NOMO-1 treated with dmso at 0.1 percent for 144 hours (cell line): ENCODE data around the gene ATG4B.

Experiments used
- DNase-seq: peaks from one replicate; lab custom pipeline; 2025; ENCODE audit not compliant: unreplicated experiment; lab: John Stamatoyannopoulos, UW

Gene ATG4B

DNA sequence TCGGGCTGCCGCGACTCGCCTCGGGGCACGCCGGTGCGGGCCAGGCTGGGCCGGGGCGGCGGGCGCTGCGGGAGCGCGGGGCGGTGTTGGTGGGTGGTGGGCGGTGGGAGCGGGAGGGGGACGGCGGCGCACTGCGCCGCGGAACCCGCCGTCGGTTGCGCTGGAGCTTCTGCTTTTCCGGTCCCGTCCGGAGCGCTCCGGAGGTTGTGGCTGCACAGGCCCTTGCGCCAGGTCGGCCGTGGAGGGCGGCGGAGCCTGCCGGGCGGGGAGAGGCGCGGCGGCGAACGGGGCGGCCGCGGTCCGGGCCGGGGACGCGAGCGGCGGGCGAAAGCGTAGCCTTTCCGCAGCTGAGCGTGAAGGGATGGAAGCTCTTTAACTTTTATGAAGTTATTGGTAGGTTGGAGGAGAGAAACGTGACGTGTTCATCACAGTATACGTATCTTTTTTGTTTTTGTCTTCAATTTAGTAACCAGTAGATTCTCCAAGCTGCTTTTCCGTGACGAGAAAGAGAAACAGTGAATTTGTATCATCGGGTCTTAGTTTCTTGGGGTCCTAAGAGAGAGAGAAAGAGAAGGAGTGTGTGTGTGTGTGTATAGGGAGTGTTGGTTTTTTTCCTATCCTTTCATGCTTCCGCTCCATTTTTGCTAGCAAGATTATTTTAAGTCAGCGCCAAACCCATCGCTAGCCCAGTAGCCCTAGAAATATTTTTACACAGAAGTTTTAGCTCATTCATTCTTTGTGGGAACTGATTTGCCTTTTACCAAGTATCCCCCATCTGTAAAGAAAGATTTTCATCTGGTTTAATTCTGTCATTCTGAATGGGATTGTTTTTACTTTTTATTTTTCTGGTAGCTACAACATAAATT is 535 bp downstream of the ATG4B start:
- no peak for DNase-seq

DNA sequence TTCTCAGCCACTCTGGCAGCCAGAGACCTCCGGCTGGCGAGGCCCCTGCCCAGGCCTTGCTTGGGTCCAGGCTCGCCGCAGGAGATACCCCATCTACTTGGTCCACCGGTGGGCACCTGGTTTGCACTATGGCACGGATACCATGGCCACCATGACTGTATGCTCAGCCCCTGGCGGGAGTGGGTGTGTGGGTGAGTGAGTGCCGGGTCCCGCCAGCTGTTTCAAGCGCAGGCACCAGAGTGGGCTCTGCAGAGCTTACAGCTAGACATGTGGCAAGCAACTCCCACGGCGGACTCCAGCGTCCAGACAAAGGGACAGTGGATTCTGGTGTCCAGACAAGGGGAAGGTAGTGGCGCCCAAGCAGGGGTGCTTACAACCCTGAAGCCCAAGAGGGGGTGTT is 1.4 kb downstream of the ATG4B start:
- DNase-seq: no peak

DNA sequence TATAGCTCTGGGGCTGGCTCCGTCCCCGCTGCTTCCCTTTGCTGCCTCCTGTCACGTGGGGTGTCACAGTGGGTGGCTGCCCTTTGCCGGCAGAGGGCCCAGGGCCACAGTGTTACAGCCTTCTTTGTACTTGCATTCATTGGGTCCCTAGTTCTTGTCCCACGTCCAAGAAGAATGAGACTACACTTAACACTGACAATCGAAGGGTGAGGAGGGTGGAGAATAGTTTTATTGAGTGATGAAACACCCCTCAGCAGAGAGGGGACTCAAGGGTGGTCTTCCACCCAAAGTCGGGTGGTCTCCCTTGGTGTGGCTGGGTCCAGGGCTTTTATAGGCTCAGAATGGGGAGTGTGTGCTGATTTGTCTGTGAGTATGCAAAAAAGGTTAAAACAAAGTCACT is 1.9 kb downstream of the ATG4B start:
- DNase-seq: no peak

DNA sequence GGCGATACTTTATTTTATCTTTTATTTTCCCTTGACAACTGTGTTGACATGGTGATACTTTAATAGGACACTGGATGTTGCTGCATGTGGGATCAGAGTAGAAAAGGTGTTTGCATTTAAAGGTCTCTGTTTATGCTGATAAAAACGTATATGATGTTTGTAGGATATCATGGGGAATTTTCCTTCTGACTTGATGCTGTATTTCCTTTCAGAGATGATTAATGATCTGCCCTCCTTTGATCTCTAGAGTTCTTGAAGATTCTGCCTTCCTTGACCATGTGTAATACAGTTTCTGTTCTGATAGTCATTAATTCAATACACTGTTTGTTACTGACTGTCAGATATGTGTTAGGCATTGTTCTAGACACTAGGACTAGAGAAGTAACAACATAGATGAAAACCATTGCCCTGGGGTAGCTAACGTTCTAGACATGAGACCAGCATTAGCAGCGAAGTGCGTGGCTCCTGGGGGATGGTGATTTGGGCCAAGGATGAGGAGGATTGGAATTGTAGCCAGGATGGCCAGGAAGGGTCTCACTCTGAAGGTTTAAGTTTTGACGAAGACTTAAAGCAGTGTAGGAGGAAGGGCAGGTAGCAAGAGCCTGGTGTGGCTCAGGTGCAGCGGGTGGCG is 2.8 kb downstream of the ATG4B start:
- DNase-seq: no peak

DNA sequence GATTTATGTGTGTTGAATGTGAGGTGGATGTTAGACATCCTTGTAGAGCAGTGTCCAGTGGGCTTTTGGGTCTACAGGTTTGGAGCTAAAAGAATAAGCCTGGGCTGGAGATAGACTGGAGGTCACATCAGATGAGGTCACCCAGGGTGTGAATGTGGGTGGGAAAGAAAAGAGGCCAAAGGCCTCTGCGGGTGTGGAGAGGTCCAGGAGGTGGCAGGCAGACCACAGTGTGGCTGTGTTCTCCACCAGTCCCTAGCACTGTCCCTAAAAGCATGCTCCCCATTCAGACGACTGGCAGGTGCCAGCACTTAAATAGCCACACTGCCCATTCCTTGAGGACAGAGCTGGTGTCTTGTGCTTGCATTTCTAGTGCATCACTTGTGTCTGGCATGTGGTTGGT is 4.1 kb downstream of the ATG4B start:
- no peak for DNase-seq

- DNase-seq: no peak
Measured at GRCh38 chr2:241645056-241645914, 7.8 kb downstream of the ATG4B start.

DNA sequence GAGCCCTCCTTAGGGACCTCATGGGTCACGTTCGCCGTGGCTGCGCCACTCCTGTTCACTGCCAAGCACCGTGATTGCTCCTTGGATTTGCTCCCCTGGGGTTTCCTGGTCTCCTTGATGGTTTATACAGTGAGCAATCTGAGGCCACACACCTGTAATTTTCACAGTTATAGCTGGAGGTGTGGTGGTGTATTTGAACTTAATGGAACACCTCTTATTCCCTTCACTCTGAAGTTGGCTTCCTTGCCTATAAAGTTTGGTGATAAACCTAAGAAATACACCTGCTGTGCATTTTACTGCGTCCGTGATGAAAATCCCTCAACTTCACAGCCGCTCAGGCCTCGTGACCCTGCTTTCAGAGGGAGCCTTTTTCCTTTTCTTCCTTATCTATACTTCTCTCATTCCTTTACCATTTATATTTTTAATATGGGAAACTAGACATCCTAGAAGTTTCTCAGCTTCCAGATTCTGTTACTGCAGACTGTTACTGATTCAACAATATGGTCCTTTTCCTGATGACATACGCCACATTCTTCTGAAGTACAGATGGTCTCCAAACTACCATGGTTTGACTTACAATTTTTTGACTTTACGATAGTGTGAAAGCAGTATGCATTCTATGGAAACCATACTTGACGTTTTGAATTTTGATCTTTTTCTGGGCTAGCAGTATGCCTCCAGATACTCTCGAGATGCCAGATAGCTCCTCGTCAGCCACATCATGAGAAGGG is 8.6 kb downstream of the ATG4B start:
- DNase-seq: no peak

DNA sequence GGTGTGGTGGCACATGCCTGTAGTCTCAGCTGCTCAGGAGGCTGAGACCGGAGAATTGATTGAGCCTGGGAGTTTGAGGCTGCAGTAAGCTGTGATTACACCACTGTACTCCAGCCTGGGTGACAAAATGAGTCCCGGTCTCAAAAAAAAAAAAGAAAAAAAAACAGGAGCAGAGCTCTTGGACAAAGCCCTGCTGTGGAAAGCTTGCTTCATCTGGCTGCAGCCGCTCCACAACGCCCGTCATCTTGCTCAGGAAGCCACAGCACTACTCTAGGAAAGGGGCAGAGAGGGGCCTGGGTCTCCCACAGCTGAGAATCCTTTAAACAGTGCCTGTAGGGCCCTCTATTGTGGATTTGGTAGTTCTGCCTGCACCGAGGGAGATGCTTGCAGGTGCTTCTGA is 11.0 kb downstream of the ATG4B start:
- DNase-seq: no peak

- DNase-seq: no peak
Measured at GRCh38 chr2:241649404-241649803, 11.9 kb downstream of the ATG4B start.

DNA sequence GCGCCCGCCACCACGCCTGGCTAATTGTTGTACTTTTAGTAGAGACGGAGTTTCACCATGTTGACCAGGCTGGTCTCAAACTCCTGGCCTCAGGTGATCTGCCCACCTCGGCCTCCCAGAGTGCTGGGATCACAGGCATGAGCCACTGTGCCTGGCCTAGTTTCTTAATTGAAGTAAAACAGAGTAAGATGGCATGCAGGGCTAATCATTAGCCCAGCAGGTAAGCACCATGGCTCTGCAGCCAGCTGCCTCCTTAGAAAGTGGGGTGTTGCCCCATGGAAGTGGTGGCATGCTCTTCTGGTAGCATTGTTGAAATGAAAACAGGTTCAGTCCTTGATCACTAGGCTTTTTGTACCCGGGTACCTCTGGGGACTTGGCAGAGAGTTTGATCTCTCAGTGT is 12.4 kb downstream of the ATG4B start:
- DNase-seq: no peak

- no peak for DNase-seq
Measured at GRCh38 chr2:241652142-241652541, 14.6 kb downstream of the ATG4B start.

GRCh38 chr2:241652722-241653121 is 15.2 kb downstream of the ATG4B start:
- DNase-seq: no peak

- DNase-seq: no peak
Measured at GRCh38 chr2:241653210-241653750, 15.8 kb downstream of the ATG4B start.

- no peak for DNase-seq
Measured at GRCh38 chr2:241654551-241654950, 17.1 kb downstream of the ATG4B start.

DNA sequence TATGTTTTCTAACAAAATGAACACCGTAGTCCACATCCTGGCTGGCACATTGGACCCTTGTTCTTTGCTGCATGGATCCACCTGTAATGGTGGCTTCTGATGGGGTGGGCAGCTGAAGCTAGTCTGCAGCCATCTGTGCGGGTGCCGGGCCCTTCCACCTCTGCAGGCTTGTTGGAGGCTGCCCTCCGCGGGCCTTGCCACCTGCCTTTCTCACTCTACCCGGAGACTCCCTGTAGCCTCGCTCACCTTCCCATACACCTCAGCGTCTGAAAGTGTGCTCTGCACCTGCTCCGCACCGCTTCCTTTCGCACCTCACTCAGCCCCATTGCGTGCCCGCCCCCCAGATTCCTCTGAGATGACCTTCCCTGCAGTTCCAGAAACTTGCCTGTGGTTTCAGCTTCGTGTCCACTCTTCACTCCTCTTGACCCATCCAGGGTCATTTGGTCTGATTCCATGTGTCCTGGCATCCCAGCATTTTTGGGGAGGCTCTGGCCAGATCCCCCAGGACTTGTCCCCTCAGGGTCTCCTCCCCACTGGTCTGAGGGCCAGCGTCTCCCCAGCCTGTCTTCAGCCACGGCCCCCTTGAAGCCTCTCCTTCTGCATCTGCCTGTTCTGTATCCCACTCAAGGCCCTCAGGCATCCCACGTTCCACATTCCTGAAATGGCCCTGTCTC is 18.2 kb downstream of the ATG4B start:
- DNase-seq: no peak

- no peak for DNase-seq
Measured at GRCh38 chr2:241656190-241656741, 18.8 kb downstream of the ATG4B start.

GRCh38 chr2:241657786-241658254 is 20.3 kb downstream of the ATG4B start:
- no peak for DNase-seq

GRCh38 chr2:241658296-241658695 is 20.8 kb downstream of the ATG4B start:
- no peak for DNase-seq

DNA sequence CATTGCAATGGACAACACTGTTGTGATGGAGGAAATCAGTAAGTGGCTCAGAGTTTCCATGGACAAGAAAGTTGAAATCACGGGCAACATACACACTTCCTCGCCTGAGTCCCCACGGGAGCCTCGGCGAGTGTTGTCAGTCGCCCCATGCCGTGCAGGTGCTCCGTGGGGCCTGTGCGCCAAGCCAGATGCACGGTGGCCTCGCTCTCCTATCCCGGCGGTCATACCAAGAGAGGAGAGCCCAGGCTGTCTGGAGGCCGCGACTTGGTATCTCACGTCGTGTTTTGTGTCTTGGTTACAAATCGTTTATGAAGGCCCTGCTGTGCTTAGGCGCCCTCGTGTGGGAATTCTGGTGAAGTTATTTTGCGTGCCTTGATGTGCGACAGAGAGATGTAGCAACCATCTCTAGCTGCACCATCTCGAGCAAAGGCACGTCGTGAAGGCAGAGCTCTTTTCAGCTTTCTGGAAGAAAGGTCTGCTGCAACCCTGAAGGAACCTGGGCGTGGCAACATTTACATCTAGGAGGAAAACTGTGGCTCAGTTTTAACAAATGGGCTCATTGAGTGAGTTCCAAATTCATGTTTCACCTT is 21.8 kb downstream of the ATG4B start:
- DNase-seq: no peak
